GM06990 (cell line): Measurements from ENCODE around the gene ABCC4.

Source experiments
- DNase-seq: peaks from one replicate; pipeline ENCODE4 v3.0.0-alpha.2; 2011; ENCODE audit not compliant: insufficient read length; ENCODE audit errors: extremely low read depth
- H3K27me3 ChIP-seq: replicated peaks from 2 replicates; pipeline ENCODE4 v1.6.0; 2011; ENCODE audit warnings: low read length; ENCODE audit not compliant: control insufficient read depth, insufficient read depth
- H3K36me3 ChIP-seq: 2 replicates; pipeline ENCODE4 v1.5.1; 2011; ENCODE audit warnings: low read length; ENCODE audit not compliant: control insufficient read depth, insufficient read depth
- H3K4me3 ChIP-seq: replicated peaks from 2 replicates; pipeline ENCODE4 v1.5.1; 2011; ENCODE audit warnings: low read depth, mild to moderate bottlenecking, control low read depth, low read length
- TF ChIP-seq, protein P1 (sequence below): IDR thresholded peaks from 2 replicates; pipeline ENCODE4 v1.5.1; 2011; ENCODE audit warnings: low read length, control low read depth, mild to moderate bottlenecking, inconsistent platforms; ENCODE audit not compliant: insufficient read depth, poor library complexity, severe bottlenecking

The ABCC4 gene

GRCh38 chr13:95337597-95337996 is 36.3 kb upstream of the ABCC4 start:
- Histone ChIP-seq H3K4me3 (no peak overlapping the region), H3K27me3 (no peaks in the 10 kb centered on the region), H3K36me3 (no peaks in the 10 kb centered on the region)
- TF ChIP-seq, protein P1, sequence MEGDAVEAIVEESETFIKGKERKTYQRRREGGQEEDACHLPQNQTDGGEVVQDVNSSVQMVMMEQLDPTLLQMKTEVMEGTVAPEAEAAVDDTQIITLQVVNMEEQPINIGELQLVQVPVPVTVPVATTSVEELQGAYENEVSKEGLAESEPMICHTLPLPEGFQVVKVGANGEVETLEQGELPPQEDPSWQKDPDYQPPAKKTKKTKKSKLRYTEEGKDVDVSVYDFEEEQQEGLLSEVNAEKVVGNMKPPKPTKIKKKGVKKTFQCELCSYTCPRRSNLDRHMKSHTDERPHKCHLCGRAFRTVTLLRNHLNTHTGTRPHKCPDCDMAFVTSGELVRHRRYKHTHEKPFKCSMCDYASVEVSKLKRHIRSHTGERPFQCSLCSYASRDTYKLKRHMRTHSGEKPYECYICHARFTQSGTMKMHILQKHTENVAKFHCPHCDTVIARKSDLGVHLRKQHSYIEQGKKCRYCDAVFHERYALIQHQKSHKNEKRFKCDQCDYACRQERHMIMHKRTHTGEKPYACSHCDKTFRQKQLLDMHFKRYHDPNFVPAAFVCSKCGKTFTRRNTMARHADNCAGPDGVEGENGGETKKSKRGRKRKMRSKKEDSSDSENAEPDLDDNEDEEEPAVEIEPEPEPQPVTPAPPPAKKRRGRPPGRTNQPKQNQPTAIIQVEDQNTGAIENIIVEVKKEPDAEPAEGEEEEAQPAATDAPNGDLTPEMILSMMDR = no peak
- no peak for DNase-seq

DNA sequence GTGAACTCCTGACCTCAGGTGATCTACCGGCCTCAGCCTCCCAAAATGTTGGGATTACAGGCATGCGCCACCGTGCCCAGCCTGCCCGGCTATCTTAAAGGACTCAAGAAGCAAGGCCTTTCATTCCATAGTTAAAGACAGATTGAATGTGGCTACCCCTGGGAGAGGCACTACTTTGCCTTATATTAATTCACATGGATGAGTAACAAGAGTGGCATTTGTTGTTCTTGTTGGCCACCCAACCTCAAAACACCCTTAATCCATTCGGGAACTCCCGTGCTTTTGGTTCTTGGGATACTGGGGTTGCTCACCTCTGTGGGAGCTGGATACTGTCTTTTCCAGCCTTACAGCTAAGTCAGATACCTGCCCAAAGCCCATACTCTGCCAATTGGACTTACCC is 34.4 kb upstream of the ABCC4 start:
- TF ChIP-seq, protein P1 = no peak
- DNase-seq = no peak
- Histone ChIP-seq H3K4me3 (no peak overlapping the region), H3K36me3 (no peaks in the 10 kb centered on the region), H3K27me3 (no peaks in the 10 kb centered on the region)

DNA sequence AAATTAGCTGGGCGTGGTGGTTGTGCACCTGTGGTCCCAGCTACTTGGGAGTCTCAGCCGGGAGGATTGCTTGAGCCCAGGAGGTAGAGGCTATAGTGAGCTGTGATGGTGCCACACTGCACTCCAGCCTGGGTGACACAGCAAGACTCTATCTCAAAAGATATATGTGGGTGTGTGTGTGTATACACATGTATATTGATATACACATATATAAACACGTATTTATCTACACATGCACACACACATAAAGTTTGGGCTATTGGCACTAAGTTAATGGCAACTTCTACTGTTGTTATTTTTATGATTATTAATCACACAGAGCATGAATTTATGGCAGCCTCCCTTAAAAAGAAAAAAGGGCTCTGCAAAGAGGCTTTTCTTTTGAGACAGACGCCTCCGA is 27.1 kb upstream of the ABCC4 start:
- H3K27me3 ChIP-seq = no peaks in the 10 kb centered on the region
- H3K4me3 ChIP-seq = no peak overlapping the region
- no peaks in the 10 kb centered on the region for H3K36me3 ChIP-seq
- TF ChIP-seq, protein P1 = no peak
- no peak for DNase-seq

DNA sequence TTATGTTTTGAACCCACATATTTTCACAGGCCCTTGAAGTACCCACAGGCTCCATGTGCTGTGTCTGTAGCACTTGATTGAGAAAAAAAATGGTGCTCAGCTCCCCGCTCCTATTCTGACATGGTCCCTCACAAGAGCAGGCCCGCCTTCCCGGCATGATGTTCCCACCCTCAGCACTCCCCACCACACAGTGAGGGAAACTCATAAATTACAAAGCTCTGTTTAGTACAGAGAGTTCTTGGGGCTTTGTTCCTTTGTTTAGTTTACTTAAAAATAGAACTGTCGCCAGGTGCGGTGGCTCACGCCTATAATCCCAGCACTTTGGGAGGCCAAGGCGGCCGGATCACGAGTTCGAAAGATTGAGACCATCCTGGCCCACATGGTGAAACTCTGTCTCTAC is 25.9 kb upstream of the ABCC4 start:
- no peaks in the 10 kb centered on the region for H3K27me3 ChIP-seq
- no peak for DNase-seq
- H3K36me3 ChIP-seq = no peaks in the 10 kb centered on the region
- no peak overlapping the region for H3K4me3 ChIP-seq
- TF ChIP-seq, protein P1 = no peak

DNA sequence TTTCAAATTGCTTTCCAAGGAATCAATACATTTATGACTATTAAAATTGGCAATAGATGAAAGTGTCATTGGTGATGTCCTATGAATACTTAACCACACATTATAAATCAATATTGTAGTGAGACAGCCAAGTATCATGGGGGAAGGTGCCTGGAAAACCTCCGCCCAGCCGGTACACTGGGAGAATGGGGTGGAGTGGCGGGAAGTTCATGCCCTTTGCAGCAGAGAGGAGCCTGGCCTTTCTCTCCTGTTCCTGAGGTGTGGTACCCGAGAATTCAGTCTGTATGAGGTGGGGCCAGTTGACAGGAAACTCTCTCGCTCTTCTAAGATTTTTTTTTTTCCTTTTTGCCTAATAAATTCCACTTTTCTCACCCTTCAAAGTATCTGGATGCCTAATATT is 25.4 kb upstream of the ABCC4 start:
- DNase-seq = no peak
- Histone ChIP-seq H3K27me3 (no peaks in the 10 kb centered on the region), H3K4me3 (no peak overlapping the region), H3K36me3 (no peaks in the 10 kb centered on the region)
- TF ChIP-seq, protein P1 = no peak

DNA sequence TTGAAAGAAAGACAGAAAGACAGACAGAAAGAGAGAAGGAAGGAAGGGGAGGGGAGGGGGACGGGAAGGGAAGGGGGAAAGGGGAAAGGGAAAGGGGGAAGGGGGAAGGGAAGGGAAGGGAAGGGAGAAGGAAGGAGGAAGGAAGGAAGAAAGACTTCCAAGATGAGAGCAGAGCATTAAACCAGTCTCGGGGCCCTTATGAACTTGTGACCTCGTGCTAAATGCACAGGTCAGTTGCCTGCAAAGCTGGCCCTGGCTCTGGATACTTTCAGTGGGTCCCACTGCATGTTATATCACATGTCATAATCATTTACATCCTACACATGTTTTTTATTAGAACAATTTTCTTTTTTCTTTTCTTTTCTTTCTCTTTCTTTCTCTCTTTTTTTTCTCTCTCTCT is 24.2 kb upstream of the ABCC4 start:
- Histone ChIP-seq H3K4me3 (no peak overlapping the region), H3K36me3 (no peaks in the 10 kb centered on the region), H3K27me3 (no peaks in the 10 kb centered on the region)
- DNase-seq = no peak
- TF ChIP-seq, protein P1 = no peak
